Sigmoid colon (tissue), 4 donors: ENCODE measurements around the gene CADM2.

Experiments
- EP300 ChIP-seq, 4 donors: sonication (generic); formaldehyde crosslinking; IDR thresholded peaks; one replicate each; pipeline ENCODE4 v1.6.1; 2017; ENCODE audit warnings: antibody characterized with exemption in 4 of 4
- POLR2A ChIP-seq, 2 donors: fragments of 450-650 bp; IDR thresholded peaks; one replicate each; pipeline ENCODE4 v1.6.1; 2016; ENCODE audit warnings: antibody characterized with exemption in 2 of 2, mild to moderate bottlenecking in 2 of 2, moderate library complexity in 2 of 2
- TF ChIP-seq, protein P1 (sequence below), 4 experiments: fragments of 450-650 bp in 3 of 4; fragments of 200-600 bp in 1 of 4; IDR thresholded peaks; one replicate each; pipeline ENCODE4 v1.5.1; 2016 to 2019; ENCODE audit warnings: antibody characterized with exemption in 4 of 4, mild to moderate bottlenecking in 3 of 4, moderate library complexity in 2 of 4

DNA sequence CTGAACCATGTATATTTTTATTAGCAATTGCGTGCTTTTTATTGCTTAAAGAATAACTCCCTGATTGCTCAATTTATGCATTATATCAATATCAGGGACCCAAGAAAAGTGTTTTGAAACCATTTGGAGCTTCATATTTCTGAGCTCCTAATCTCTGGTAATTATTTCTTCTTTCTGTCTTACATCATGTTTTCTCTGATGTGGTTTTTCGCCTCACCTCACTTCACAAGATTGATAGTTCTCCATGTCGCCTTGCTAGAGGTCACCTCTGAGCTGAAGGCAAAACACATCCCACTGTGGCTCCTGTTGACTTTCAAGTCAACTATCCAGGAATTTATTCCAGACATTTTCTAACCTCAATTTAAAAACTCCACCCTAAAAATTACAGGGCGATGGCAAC lies 837.4 kb downstream of the CADM2 start:
- no peak for TF ChIP-seq EP300 (IDR thresholded peaks at IDR 0.05)
- TF ChIP-seq, protein P1, sequence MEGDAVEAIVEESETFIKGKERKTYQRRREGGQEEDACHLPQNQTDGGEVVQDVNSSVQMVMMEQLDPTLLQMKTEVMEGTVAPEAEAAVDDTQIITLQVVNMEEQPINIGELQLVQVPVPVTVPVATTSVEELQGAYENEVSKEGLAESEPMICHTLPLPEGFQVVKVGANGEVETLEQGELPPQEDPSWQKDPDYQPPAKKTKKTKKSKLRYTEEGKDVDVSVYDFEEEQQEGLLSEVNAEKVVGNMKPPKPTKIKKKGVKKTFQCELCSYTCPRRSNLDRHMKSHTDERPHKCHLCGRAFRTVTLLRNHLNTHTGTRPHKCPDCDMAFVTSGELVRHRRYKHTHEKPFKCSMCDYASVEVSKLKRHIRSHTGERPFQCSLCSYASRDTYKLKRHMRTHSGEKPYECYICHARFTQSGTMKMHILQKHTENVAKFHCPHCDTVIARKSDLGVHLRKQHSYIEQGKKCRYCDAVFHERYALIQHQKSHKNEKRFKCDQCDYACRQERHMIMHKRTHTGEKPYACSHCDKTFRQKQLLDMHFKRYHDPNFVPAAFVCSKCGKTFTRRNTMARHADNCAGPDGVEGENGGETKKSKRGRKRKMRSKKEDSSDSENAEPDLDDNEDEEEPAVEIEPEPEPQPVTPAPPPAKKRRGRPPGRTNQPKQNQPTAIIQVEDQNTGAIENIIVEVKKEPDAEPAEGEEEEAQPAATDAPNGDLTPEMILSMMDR (IDR thresholded peaks at IDR 0.05) = no peak
- TF ChIP-seq POLR2A (IDR thresholded peaks at IDR 0.05) = no peak
